NCI-H82 treated with DMSO at 0.1 percent for 48 hours (cell line): ENCODE data around the gene P3H2.

Experiments used
- DNase-seq: peaks from one replicate; lab custom pipeline; 2025; ENCODE audit not compliant: unreplicated experiment; lab: John Stamatoyannopoulos, UW

P3H2 gene

DNA sequence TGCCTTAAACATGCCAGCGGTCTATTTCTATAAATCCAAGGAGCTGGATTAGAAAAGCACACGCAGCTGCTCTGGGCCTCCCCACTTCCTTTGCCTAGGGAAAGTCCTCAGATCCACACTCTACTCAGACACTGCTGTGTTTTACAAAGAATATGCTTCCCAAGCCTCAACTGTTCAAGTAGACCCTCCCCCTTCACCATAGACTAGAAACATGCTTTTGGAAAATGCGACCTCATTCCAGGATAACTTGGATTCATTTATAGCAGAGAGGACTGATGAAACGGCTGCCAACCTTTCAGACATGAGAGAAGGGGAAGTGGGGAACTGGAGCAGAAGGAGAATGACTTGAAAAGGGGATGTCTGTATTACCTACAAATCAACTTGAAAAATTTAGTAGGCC is 64.0 kb downstream of the P3H2 start:
- DNase-seq = no peak

DNA sequence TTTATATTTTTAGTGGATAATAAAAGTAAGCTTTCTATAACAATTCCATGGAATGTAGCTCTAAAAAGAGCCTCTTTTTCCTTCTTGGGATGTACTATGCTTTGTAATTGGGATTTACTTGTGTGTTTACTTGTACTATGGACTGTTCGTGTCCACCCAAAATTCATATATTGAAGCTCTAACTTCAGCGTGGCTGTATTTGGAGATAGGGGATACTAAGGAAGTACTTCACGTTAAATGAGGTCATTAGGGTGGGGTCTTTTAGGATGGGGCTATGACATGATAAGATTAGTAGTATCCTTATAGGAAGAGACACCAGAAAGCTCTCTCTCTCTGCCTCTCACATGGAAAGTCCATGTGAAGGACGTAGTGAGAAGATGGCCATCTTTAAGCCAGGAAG is 64.9 kb downstream of the P3H2 start:
- DNase-seq = no peak

- DNase-seq = no peak
These were observed 66.6 kb downstream of the P3H2 start for GRCh38 chr3:190053919-190054672.

DNA sequence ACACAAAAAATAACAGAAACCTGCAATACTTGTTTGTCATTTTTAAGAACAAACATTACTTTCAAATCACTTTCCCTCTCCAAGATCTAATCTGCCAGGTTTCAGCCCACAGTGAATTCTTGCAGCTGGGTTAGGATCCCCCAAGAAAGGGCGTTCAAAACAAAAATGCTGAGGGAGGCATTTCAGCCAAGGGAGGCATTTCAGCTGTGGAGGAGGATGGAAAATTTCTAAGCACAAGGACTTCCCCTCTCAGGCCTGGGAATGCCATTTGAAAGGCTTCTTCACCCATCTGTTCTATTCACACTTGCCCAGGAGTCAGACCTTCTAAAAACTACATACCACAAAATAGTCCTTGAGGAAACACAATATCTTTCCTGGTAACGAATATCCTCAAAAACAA is 69.1 kb downstream of the P3H2 start:
- DNase-seq = no peak

DNA sequence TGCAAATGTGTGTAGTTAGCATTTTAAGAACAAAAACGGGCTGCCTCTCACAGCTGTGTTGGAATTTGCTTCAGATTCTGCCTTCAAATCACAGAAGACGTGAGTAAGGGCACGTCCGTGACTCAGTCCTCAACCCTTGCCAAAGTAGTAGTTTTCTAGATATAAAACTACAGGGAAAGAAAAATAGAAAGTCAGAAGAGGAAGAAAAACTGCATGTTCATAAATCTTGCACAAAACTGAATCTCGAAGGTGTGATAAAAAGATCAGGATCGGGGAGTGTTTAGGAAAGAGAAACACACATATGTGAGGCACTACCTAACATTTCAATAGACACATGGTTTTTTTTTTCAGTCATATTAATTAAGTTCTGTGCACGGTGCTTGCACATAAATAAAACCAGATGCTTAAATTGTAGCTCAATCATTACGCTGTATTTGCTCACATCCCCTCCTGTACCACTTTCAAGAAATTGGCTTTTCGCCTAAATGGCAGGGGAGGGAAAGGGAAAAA is 71.7 kb downstream of the P3H2 start:
- no peak for DNase-seq

DNA sequence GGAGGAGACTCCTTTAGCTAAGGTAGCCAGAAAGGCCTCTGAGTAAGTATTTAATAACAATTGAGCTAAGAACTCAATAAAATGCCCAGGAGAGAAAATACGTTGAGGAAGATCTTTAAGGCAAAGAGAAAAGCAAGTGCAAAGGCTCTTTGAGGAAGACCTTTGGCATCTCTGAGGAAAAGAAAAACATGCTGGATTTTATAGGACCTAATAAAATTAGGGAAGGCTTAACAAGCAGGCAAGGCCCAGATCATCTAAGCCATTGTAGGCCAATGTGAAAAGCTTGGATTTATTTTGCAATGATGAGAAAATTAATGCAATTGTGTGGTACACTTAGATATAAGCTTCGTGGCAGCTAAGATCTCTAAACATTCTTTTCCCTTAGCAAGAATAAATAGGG is 75.7 kb downstream of the P3H2 start:
- no peak for DNase-seq

DNA sequence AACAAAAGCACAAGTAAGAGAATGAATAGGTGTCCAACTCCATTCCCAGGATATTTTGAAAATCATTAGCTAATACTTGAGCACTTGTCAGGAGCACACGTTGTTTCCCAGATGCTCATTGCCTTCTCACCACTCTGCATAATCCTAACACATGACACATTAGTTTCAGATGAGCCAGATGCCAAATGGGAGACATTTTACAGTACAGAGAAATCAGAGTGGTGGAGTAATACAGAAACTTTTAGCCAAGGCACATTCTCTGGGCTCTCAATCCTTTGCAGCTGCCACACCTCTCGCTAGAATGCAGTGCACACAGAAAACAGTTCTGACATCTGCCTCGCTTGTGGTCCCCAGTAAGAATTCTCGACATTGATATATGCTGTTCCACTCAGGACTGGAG is 76.6 kb downstream of the P3H2 start:
- DNase-seq = no peak

DNA sequence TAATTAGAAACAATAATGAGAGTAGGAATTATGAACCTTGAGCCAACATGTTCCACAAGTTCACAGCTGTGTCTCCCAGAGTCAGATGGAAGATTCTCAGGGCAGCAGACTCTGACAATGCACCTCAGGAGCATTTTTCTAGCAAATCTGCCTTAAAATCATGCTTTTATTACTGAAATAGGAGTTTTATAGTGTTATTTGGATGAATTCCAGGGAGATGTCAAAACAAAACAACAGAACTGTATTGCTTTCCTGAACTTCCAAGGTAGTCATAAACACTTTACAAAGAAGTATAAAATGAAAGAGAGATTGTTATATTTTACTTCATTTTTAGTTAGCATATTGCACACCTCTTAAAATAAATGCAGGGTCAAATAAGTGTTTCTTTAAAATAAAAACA is 77.0 kb downstream of the P3H2 start:
- no peak for DNase-seq

- no peak for DNase-seq
These were observed 78.1 kb downstream of the P3H2 start for GRCh38 chr3:190042558-190042957.

GRCh38 chr3:190041333-190042041 is 79.2 kb downstream of the P3H2 start:
- no peak for DNase-seq

DNA sequence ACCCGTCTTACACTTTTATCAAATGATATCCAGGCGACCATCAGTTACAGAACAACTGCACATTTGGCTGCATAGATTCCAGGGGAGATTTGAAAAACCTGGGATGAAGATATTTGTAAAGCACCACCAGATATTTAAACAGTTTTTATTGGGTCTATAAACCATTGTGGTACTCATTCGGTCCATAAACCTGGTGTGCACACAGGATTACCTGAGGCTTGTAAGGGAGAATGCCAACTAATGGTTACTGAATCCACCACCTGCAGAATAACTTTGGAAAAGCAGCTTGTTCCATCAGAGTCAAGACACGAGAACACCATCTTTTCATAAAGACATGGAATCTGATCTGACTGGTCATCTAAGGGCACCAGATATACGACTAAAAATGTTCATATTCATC is 80.6 kb downstream of the P3H2 start:
- DNase-seq = no peak

DNA sequence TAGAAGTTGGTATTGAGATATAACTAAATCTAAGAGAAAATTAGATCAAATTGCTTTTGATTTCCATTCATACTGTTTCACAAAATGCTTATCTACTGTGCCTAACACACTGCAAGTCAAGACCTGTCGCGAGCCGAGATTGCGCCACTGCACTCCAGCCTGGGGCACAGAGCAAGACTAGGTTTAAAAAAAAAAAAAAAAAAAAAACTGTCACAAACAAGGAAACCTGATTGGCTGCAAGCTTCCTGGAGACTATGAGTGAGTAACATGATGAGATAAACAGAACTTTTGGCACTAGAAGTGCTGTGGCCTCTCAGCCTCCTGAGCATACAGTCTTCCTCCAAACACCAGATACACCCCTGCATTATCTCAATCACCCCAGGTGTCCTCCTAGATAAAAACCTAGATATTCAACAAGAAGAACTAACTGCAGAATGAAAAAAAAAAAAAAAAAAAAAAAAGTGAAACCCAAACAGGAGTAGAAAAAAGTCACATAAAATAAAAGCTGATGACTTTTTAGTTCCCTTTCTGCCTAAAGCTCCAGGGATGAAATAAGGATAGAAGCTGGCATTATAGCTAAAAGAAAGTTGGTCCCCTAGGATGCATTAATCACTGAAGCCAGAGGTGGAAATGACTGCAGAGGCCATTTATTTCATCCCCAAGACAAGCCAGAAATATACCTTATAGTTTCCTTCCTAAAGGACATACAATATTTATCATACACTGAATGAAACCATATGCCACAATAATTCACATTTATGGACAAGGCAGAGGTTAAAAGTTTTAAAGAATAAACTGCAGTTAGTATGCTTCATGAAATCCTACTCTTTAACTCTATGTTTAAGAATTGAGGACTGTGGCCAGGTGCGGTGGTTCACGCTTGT is 82.4 kb downstream of the P3H2 start:
- DNase-seq = no peak

DNA sequence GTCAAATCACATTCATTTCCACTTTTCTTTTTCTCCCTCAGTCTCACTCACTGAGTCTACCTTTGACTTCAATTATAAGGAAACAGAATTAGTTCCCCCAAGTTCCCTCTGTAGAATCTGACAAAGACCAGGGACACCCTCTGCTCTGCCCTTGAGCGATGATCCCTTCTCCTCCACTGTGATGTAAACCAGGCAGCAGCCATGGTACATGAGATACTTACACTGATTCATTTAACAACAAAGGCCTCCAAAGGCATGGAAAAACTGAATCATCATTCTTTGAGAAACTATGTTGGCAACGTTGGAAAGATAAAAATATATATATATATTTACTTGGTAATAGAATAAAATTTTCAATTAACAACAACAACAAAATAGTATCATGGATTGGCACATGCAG is 84.1 kb downstream of the P3H2 start:
- no peak for DNase-seq

DNA sequence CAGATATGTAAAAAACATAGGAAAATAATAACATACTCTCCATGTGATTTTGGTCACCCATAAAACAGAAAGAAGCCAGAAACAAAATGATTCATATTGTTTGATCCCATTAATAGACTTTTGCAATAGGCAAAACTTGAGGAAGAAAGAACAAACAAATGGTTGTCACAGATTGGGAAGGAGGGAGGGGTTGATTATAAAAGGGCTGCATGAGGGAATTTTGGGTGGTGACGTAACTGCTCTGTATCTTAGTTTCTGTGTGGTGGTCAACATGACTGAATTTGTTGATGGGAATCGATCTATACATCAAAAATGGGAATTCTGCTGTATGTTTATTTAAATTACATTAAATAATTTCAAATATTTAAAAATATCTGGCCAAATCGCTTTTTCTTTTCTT is 86.3 kb downstream of the P3H2 start:
- DNase-seq = no peak

DNA sequence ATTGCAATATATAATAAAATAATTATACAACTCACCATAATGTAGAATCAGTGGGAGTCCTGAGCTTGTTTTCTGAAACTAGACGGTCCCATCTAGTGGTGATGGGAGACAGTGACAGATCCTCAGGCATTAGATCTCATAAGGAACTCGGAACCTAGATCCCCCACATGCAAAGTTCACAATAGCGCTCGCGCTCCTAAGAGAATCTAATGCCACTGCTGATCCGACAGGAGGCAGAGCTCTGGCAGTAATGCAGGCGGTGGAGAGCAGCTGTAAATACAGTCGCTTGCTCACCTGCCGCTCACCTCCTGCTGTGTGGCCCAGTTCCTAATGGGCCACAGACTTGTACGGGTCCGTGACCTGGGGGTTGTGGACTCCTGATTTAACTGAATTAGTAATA is 87.8 kb downstream of the P3H2 start:
- no peak for DNase-seq

GRCh38 chr3:190031887-190032752 is 88.6 kb downstream of the P3H2 start:
- DNase-seq = no peak

DNA sequence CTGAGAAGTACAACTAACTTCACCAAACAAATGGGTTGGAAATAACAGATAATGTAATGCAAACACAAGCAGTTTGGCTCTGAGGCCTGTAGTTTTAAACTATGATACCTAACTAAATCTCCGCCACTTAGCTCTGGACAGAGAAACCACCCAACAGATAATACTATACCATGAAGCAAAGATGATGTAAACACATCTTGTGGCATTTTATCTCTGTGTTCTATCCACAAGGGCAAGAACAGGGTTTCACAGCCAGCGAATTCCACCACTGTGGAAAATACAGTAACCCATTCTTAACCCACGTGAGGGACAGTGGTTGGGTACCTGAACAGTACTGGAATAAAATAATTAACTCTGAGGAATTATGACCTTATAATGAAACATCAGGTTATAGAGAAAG is 93.6 kb downstream of the P3H2 start:
- DNase-seq = no peak

DNA sequence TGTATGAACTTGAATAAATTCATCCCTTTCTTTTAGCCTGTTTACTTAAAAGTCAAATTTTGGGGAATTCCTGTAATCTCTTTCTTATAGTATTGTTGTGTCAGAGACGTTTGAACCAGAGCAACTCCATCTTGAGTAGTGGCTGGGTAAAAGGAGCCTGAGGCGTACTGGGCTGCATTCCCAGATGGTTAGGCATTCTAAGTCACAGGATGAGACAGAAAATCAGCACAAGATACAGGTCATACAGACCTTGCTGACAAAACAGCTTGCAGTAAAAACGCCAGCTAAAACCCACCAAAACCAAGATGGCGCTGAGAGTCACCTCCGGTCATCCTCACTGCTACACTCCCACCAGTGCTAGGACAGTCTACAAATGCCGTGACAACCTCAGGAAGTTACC is 94.5 kb downstream of the P3H2 start:
- no peak for DNase-seq

DNA sequence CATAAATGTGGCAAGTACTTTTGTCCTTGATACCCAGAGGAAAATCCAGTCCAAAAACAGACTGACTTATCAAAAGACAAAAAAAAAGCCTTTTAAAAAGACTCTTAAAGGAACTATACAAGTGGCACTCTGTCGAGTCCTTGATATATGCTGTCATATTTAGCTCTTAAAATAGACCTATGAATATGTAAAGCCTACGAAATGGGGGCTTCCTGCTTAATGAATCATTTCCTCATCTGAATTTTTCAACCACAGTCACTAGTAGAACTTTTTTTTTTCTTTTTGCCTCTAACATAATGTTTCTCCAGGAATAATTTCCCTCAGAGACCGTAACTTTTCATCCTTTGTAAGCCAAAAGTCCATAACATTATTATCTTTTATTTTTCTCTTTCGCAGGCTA is 95.8 kb downstream of the P3H2 start:
- DNase-seq = no peak

DNA sequence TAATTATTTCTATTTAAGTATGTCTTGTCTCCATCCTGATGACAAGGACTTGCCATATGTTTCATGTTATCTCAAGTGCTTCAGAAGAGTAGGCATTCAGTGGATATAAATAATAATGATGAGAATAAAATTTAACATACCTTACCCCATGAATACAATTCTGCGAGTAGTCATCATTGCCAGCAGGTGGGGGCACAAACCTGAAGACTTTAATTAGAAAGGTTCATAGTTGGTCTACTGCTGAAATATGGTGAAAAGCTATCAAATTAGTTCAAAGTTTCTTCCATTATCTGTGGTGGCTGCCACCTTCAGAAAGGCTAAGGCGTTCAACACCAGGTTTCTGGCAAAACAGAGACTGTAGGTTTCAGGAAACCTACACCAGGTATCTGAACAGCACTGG is 100.9 kb downstream of the P3H2 start:
- DNase-seq = no peak

- no peak for DNase-seq
These were observed 101.7 kb downstream of the P3H2 start for GRCh38 chr3:190019006-190019405.
